GM19452 (cell line): ENCODE results near the gene CGB3.
A peak's percentile ranks its signal among the peaks of the same experiment; 100 is the strongest.
"Not testable (repeated sequence)": the region's sequence is repeated elsewhere in the genome, so short reads cannot be mapped to it uniquely, and the experiment has no call there.

ENCODE experiments used
- ATAC-seq: cut with Tn5 transposase; IDR thresholded peaks from one replicate; pipeline ENCODE4 v1.9.1; 2021; ENCODE audit not compliant: unreplicated experiment

The CGB3 gene

GRCh38 chr19:49024233-49024632, at the start of gene CGB3:
Gene CGB3 (minus strand): TSS chr19:49024333. CDS start chr19:49023971, 362 bp downstream.
- not testable (repeated sequence) for ATAC-seq

- no peak for ATAC-seq
Measured at GRCh38 chr19:49071860-49072547, 47.9 kb upstream of the CGB3 start.

- ATAC-seq: no peak
Measured at GRCh38 chr19:49070416-49070815, 46.3 kb upstream of the CGB3 start.

- ATAC-seq: no peak
Measured at GRCh38 chr19:49069026-49069425, 44.9 kb upstream of the CGB3 start.

- no peak for ATAC-seq
Measured at GRCh38 chr19:49067554-49067953, 43.4 kb upstream of the CGB3 start.

GRCh38 chr19:49065905-49066512, 41.9 kb upstream of the CGB3 start:
- ATAC-seq: no peak

GRCh38 chr19:49064768-49065611, 40.9 kb upstream of the CGB3 start, which contains the start of gene NTF4:
Gene NTF4 (minus strand): TSS chr19:49064818. CDS start chr19:49061997, 2,821 bp downstream.
- ATAC-seq: no peak

- no peak for ATAC-seq
Measured at GRCh38 chr19:49064029-49064629, 40.0 kb upstream of the CGB3 start.

- ATAC-seq: no peak
Measured at GRCh38 chr19:49061445-49061844, 37.3 kb upstream of the CGB3 start.

- ATAC-seq: no peak
Measured at GRCh38 chr19:49061000-49061399, 36.9 kb upstream of the CGB3 start.

GRCh38 chr19:49059053-49059452, 34.9 kb upstream of the CGB3 start:
- no peak for ATAC-seq

- ATAC-seq: no peak
Measured at GRCh38 chr19:49058562-49058961, 34.4 kb upstream of the CGB3 start.

GRCh38 chr19:49057636-49058234, 33.6 kb upstream of the CGB3 start, which contains the start of gene CGB7:
Gene CGB7 (minus strand): TSS chr19:49057749. CDS start chr19:49055375, 2,374 bp downstream.
- ATAC-seq: no peak

GRCh38 chr19:49056902-49057596, 32.9 kb upstream of the CGB3 start:
- not testable (repeated sequence) for ATAC-seq

GRCh38 chr19:49056101-49056901, 32.2 kb upstream of the CGB3 start:
- ATAC-seq: peak; percentile 51

- not testable (repeated sequence) for ATAC-seq
Measured at GRCh38 chr19:49050376-49051033, 26.4 kb upstream of the CGB3 start.

GRCh38 chr19:49049834-49050233, 25.7 kb upstream of the CGB3 start:
- not testable (repeated sequence) for ATAC-seq

GRCh38 chr19:49049011-49049410, 24.9 kb upstream of the CGB3 start, which contains the start of gene CGB8:
Gene CGB8 (minus strand): TSS chr19:49049111. CDS start chr19:49048739, 372 bp downstream.
- not testable (repeated sequence) for ATAC-seq

- ATAC-seq: not testable (repeated sequence)
Measured at GRCh38 chr19:49043548-49043947, 19.4 kb upstream of the CGB3 start, which contains the start of gene CGB5. Gene CGB5 (plus strand): TSS chr19:49043848. CDS start chr19:49044210, 362 bp downstream.
